Neutrophil (primary cell): Measurements from ENCODE around the gene WDR88.
"Not testable (repeated sequence)": the region's sequence is repeated elsewhere in the genome, so short reads cannot be mapped to it uniquely, and the experiment has no call there.

Experiments
- H3K27ac ChIP-seq: fragments of 200-600 bp; sonication (generic); 2 replicates; pipeline ENCODE4 v1.5.1; 2016; ENCODE audit warnings: mild to moderate bottlenecking, moderate library complexity
- H3K27me3 ChIP-seq: fragments of 200-600 bp; sonication (generic); 2 replicates; pipeline ENCODE4 v1.6.0; 2016; ENCODE audit warnings: mild to moderate bottlenecking
- H3K36me3 ChIP-seq: fragments of 200-600 bp; sonication (generic); 2 replicates; pipeline ENCODE4 v1.5.1; 2017
- H3K4me1 ChIP-seq, 2 experiments: fragments of 200-600 bp in 1 of 2; sonication (generic) in 1 of 2; 1 replicate in 1 of 2; 2 replicates in 1 of 2; pipeline versions ENCODE4 v1.5.1 to v1.6.1; 2013 to 2016; ENCODE audit warnings: low read depth in 1 of 2, low read length in 1 of 2, mild to moderate bottlenecking in 1 of 2, moderate library complexity in 1 of 2; ENCODE audit not compliant: control insufficient read depth in 1 of 2, insufficient read depth in 1 of 2
- H3K4me3 ChIP-seq, 2 experiments: fragments of 200-600 bp in 1 of 2; sonication (generic) in 1 of 2; 1 replicate in 1 of 2; 2 replicates in 1 of 2; pipeline ENCODE4 v1.5.1; 2013 to 2016; ENCODE audit warnings: low read depth in 1 of 2, low read length in 1 of 2, mild to moderate bottlenecking in 1 of 2, moderate library complexity in 1 of 2
- H3K9me3 ChIP-seq: fragments of 200-600 bp; sonication (generic); 2 replicates; pipeline ENCODE4 v1.5.1; 2016
- TF ChIP-seq, protein P1 (sequence below): fragments of 200-600 bp; sonication (generic); IDR thresholded peaks from 2 replicates; pipeline ENCODE4 v1.5.1; 2016; ENCODE audit warnings: antibody characterized with exemption

Gene WDR88

DNA sequence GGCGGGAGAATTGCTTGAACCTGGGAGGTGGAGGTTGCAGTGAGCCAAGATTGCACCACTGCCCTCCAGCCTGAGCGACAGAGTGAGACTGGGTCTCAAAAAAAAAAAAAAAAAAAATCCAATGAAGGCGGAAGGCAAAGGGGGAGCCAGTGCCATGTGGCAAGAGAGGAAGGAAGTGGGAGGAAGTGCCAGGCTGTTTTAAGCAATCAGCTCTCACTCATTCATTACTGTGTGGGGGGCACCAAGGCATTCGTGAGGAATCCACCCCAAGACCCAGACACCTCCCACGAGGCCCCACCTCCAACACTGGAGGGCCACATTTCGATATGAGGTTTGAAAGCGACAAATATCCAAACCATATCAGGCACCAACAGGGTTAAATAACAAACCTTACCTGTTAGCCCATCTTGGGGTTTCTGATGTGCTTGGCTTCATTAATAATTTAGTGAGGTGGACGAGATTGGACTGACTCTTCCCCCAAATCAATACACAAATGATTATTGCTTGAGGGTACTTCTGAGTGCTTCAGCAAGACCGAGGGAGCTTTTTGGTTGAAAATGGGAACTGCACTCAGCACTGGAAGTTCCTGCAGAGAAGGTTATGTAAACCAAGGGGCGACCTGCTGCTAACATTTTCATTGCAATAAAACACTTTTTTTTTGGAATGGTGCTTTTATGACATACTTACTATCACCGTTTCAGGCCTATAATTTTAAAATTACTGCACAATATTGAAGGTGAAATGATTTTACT lies 54.7 kb downstream of the WDR88 start:
- Histone ChIP-seq H3K4me1 (peaks cover 53 to 54% of the 10 kb centered on the region in 2 experiments), H3K27me3 (no peaks in the 10 kb centered on the region), H3K27ac (peak overlapping the region; percentile 79), H3K36me3 (no peaks in the 10 kb centered on the region), H3K9me3 (no peaks in the 10 kb centered on the region), H3K4me3 (peak overlapping the region; percentile 46 to 50)
- TF ChIP-seq, protein P1, sequence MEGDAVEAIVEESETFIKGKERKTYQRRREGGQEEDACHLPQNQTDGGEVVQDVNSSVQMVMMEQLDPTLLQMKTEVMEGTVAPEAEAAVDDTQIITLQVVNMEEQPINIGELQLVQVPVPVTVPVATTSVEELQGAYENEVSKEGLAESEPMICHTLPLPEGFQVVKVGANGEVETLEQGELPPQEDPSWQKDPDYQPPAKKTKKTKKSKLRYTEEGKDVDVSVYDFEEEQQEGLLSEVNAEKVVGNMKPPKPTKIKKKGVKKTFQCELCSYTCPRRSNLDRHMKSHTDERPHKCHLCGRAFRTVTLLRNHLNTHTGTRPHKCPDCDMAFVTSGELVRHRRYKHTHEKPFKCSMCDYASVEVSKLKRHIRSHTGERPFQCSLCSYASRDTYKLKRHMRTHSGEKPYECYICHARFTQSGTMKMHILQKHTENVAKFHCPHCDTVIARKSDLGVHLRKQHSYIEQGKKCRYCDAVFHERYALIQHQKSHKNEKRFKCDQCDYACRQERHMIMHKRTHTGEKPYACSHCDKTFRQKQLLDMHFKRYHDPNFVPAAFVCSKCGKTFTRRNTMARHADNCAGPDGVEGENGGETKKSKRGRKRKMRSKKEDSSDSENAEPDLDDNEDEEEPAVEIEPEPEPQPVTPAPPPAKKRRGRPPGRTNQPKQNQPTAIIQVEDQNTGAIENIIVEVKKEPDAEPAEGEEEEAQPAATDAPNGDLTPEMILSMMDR, result no peak

DNA sequence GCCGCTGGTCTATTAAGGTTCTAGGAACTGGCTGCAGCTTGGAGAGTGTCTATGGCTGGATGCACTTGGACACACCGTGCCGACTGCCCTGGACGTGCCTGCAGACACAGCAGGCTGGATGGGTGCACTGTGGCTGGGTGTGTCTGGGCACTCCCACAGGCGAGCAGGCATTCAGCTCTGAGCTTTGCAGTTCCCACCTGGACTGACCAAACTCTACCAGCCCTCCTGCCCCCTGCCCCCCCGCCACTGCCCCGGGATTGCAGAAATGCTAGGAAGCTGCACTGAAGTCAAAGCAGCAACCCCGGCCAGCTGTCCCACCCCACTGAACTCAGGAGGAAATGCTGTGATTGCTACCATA lies 55.2 kb downstream of the WDR88 start:
- H3K9me3 ChIP-seq, result no peaks in the 10 kb centered on the region
- H3K4me3 ChIP-seq, result peak overlapping the region; percentile 46 to 50
- H3K27ac ChIP-seq, result peak overlapping the region; percentile 79
- TF ChIP-seq, protein P1, result no peak
- no peaks in the 10 kb centered on the region for H3K27me3 ChIP-seq
- no peaks in the 10 kb centered on the region for H3K36me3 ChIP-seq
- peaks cover 53 to 54% of the 10 kb centered on the region in 2 experiments for H3K4me1 ChIP-seq

DNA sequence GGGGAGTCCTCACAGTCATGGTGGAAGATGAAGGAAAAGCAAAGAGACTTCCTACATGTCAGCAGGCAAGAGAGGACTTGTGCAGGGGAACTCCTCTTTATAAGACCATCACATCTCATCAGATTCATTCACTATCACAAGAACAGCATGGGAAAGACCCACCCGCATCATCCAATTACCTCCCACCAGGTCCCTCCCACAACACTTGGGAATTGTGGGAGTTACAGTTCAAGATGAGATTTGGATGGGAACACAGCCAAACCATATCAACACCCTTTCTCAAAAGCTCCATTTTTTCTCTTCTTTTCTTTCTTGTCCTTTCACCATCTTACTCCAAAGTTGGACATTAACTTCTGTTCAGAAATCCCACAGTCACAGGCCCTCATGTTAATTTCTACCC lies 57.5 kb downstream of the WDR88 start:
- Histone ChIP-seq H3K27me3 (no peaks in the 10 kb centered on the region), H3K27ac (no peak overlapping the region), H3K36me3 (no peaks in the 10 kb centered on the region), H3K4me3 (no peak overlapping the region), H3K9me3 (no peaks in the 10 kb centered on the region), H3K4me1 (peaks cover 54 to 60% of the 10 kb centered on the region in 2 experiments)
- TF ChIP-seq, protein P1, result no peak

DNA sequence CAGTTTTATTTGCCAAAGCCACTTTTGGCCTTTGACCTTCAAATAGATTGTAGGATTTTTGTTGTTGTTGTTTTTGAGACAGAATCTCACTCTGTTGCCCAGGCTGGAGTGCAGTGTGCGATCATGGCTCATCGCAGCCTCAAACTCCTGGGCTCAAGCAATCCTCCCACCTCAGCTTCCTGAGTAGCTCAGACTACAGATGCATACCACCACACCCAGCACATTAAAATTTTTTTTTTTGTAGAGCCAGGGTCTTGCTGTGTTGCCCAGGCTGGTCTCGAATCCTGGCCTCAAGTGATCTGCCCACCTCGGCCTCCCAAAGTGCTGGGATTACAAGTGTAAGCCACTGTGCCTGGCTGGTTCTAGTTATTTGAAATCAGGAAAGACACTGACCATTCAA lies 59.2 kb downstream of the WDR88 start:
- peaks cover 48 to 56% of the 10 kb centered on the region in 2 experiments for H3K4me1 ChIP-seq
- H3K9me3 ChIP-seq, H3K36me3 ChIP-seq, H3K27me3 ChIP-seq, H3K27ac ChIP-seq, H3K4me3 ChIP-seq: not testable (repeated sequence)

DNA sequence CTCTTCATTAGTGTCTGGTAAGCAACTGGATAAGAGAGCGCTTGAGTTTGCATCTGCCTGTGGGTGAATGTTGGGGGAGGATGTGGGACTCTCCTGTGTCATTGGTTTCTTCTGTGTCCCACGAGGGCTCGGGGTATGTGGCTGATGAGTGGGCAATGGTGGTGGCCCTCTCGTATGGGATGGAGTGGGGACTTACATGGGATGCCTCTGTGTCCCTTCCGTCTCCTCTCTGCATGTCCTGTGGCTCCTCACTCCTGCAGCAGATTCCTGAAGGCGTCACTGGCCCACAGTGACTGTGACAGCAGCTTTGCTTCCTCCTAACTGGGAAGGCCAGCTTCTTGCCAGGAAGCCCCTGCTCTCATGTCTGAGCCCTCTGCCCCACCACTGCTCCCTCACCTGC lies 59.6 kb downstream of the WDR88 start:
- Histone ChIP-seq H3K9me3 (no peaks in the 10 kb centered on the region), H3K27ac (no peak overlapping the region), H3K36me3 (no peaks in the 10 kb centered on the region), H3K27me3 (no peaks in the 10 kb centered on the region), H3K4me3 (no peak overlapping the region), H3K4me1 (peaks cover 48 to 56% of the 10 kb centered on the region in 2 experiments)
- TF ChIP-seq, protein P1, result no peak

DNA sequence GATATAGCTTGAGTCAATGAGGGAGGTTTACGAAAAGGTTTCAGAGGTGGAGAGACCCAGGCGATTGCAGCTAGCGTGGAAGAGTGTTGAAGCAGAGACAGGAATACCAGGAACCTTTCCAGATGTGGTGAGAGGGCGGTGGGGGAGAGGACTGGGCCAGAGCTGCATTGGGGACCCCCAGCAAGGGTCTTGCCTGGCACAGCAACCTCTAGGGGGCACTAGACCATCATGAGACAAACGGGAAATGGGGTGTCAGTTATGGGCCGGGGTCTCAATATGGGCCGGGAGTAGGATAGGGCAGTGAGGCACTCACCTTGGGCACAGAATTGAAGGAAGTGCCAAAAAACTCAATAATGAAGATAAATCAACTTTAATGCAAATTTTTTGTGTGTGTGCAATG lies 60.1 kb downstream of the WDR88 start:
- H3K27me3 ChIP-seq, result no peaks in the 10 kb centered on the region
- H3K36me3 ChIP-seq, result no peaks in the 10 kb centered on the region
- H3K4me1 ChIP-seq, result peaks cover 46 to 51% of the 10 kb centered on the region in 2 experiments
- TF ChIP-seq, protein P1, result no peak
- no peaks in the 10 kb centered on the region for H3K9me3 ChIP-seq
- H3K4me3 ChIP-seq, result no peak overlapping the region
- no peak overlapping the region for H3K27ac ChIP-seq
